ENCODE measurements around the gene CTSW. TPM values are rescaled to one million over a fixed set of nuclear protein-coding genes. Genes with fewer than 3 reads are reported as not detected.

Gene CTSW
- total RNA-seq, 1 donor from 2014 or later = not detected

GRCh38 chr11:65906602-65907001, 27.0 kb downstream of the CTSW start:
- H3K27ac Mint-ChIP-seq (ENCODE audit: unreplicated experiment) = no peak overlapping the region
- no peaks in the 10 kb centered on the region for H3K9me3 Mint-ChIP-seq (ENCODE audit: low read depth)
- H3K27me3 Mint-ChIP-seq (ENCODE audit: low read depth) = no peaks in the 10 kb centered on the region
- no peak overlapping the region for H3K4me3 Mint-ChIP-seq (ENCODE audit: unreplicated experiment)
- no peak for DNase-seq (ENCODE audit: low spot score)
- H3K36me3 Mint-ChIP-seq (ENCODE audit: low read depth) = no peaks in the 10 kb centered on the region
- H3K4me1 Mint-ChIP-seq (ENCODE audit: low read depth) = peaks cover 33% of the 10 kb centered on the region
- TF ChIP-seq CTCF (IDR thresholded peaks at IDR 0.05) = no peak

GRCh38 chr11:65907878-65908277, 28.2 kb downstream of the CTSW start:
- DNase-seq (ENCODE audit: low spot score) = no peak
- Mint-ChIP-seq H3K4me1 (ENCODE audit: low read depth) (peaks cover 33% of the 10 kb centered on the region), H3K27me3 (ENCODE audit: low read depth) (no peaks in the 10 kb centered on the region), H3K36me3 (ENCODE audit: low read depth) (no peaks in the 10 kb centered on the region), H3K27ac (ENCODE audit: unreplicated experiment) (no peak overlapping the region), H3K4me3 (ENCODE audit: unreplicated experiment) (no peak overlapping the region), H3K9me3 (ENCODE audit: low read depth) (no peaks in the 10 kb centered on the region)
- no peak for TF ChIP-seq CTCF (IDR thresholded peaks at IDR 0.05)

GRCh38 chr11:65911682-65912568, 32.3 kb downstream of the CTSW start:
- no peak for DNase-seq (ENCODE audit: low spot score)
- no peaks in the 10 kb centered on the region for H3K27me3 Mint-ChIP-seq (ENCODE audit: low read depth)
- H3K4me1 Mint-ChIP-seq (ENCODE audit: low read depth) = peaks cover 47% of the 10 kb centered on the region
- TF ChIP-seq CTCF (IDR thresholded peaks at IDR 0.05) = peak; percentile 60
- no peak overlapping the region for H3K4me3 Mint-ChIP-seq (ENCODE audit: unreplicated experiment)
- H3K27ac Mint-ChIP-seq (ENCODE audit: unreplicated experiment) = peak overlapping the region; percentile 77
- peaks cover 1% of the 10 kb centered on the region for H3K36me3 Mint-ChIP-seq (ENCODE audit: low read depth)
- H3K9me3 Mint-ChIP-seq (ENCODE audit: low read depth) = no peaks in the 10 kb centered on the region

- DNase-seq (ENCODE audit: low spot score) = no peak
- Mint-ChIP-seq H3K9me3 (ENCODE audit: low read depth) (no peaks in the 10 kb centered on the region), H3K4me1 (ENCODE audit: low read depth) (peaks cover 52% of the 10 kb centered on the region), H3K27ac (ENCODE audit: unreplicated experiment) (peak overlapping the region; percentile 59), H3K36me3 (ENCODE audit: low read depth) (peaks cover 3% of the 10 kb centered on the region), H3K4me3 (ENCODE audit: unreplicated experiment) (no peak overlapping the region), H3K27me3 (ENCODE audit: low read depth) (no peaks in the 10 kb centered on the region)
- no peak for TF ChIP-seq CTCF (IDR thresholded peaks at IDR 0.05)
These were observed 33.2 kb downstream of the CTSW start for GRCh38 chr11:65912845-65913244.

- no peaks in the 10 kb centered on the region for H3K9me3 Mint-ChIP-seq (ENCODE audit: low read depth)
- H3K4me1 Mint-ChIP-seq (ENCODE audit: low read depth) = peaks cover 60% of the 10 kb centered on the region
- TF ChIP-seq CTCF (IDR thresholded peaks at IDR 0.05) = no peak
- H3K4me3 Mint-ChIP-seq (ENCODE audit: unreplicated experiment) = peak overlapping the region; percentile 76
- peak overlapping the region; percentile 100 for H3K27ac Mint-ChIP-seq (ENCODE audit: unreplicated experiment)
- no peak for DNase-seq (ENCODE audit: low spot score)
- H3K36me3 Mint-ChIP-seq (ENCODE audit: low read depth) = peaks cover 3% of the 10 kb centered on the region
- H3K27me3 Mint-ChIP-seq (ENCODE audit: low read depth) = no peaks in the 10 kb centered on the region
These were observed 35.6 kb downstream of the CTSW start for GRCh38 chr11:65915101-65915820.

Measured in chondrocyte (in vitro differentiated cells).